HG03558 (cell line): ENCODE measurements around the gene TLN1.

Experiments
- ATAC-seq: cut with Tn5 transposase; IDR thresholded peaks from one replicate; pipeline ENCODE4 v1.9.1; 2021; ENCODE audit warnings: moderate number of reproducible peaks; ENCODE audit not compliant: unreplicated experiment; ENCODE audit errors: extremely low read depth

The TLN1 gene

DNA sequence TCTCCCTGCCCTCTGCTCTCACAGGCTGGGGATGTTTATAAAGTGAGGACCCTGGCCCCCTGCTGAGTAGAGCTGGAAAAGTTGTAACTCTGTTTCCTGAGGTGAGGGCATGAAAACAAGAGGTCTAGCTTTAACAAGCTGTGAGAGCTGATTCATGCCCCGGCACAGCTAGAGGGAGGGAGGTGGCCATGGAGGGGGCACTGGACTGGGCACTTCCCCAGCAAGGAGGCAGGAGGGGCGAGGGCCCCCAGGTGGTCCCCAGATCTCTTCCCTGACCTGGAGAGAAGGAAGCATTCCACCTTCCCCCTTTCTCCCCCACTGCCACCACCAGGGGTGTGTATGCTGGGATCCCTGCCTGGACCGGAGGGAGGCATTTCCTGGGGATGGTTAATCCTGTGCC lies 22.3 kb upstream of the TLN1 start, which contains the start of gene MSMP:
MSMP (minus strand) TSS at position 13 of the 400 bp plus-strand sequence. CDS start 147 bp downstream, outside the sequence.
- no peak for ATAC-seq

DNA sequence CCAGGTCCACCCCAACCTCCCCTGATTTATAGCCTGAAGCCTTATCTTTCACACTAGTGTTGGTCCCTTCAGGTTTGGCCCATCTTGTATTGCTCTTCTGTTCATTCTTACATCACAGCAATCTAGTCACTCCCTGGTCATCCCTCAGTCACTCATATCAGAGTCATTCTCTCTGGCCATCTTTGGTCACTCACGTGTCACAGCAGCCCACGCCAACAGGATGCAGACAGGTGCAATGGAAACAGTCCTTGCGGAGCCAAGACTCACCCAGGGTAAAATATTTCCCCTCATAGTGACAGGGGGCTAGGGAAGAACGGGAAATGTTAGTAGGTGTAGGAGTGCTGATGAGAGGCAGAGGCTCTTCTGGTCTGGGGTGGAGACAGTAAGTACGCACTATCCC lies 21.5 kb upstream of the TLN1 start:
- ATAC-seq, result no peak

DNA sequence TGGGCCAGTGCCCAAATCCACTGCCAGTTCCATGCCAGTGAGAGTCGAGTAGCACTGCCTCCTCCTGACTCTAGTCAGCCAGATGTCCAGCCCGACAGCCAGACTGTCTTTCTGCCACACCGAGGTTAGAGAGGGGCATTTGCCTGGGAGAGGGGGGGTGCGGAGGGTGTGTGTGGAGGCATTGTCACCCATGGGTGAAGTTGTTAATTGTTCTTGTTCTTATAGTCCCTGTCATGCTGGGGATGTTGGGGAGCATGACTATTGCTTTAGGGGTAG lies 18.2 kb upstream of the TLN1 start:
- ATAC-seq, result no peak

DNA sequence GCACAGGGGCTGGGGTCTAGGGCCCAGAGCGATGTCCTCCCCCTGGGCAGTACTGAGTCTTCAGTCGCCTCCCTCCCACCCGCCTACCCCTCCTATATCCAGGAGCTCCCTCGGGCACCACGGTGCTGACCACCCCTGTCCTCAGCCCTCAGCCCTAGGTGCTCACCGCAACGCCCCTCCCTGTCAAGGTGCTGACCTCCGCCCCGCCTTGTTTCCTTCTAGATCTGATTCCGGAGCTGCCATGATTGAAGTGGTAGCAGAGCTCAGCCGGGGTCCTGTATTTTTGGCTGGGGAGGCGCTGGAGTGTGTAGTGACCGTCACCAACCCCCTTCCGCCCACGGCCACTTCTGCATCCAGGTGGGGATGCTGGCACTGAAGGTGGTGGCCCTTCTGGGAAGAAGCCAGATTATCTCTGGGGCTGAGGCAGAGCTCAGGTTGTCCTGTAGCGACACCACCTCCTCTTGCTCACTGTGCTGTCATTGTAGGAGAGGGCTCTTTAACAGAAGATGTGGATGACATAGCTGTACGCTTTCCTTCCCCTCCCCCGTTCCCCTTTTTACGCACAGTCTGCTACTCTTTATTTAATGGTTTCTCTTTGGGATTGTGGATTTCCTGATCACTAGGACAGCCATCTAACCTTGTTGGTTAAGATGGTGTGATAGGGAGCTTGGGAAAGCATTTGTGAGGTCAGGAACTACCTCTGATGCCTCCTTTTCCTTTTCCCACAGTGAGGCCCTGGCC lies 17.7 kb upstream of the TLN1 start:
- ATAC-seq, result no peak

DNA sequence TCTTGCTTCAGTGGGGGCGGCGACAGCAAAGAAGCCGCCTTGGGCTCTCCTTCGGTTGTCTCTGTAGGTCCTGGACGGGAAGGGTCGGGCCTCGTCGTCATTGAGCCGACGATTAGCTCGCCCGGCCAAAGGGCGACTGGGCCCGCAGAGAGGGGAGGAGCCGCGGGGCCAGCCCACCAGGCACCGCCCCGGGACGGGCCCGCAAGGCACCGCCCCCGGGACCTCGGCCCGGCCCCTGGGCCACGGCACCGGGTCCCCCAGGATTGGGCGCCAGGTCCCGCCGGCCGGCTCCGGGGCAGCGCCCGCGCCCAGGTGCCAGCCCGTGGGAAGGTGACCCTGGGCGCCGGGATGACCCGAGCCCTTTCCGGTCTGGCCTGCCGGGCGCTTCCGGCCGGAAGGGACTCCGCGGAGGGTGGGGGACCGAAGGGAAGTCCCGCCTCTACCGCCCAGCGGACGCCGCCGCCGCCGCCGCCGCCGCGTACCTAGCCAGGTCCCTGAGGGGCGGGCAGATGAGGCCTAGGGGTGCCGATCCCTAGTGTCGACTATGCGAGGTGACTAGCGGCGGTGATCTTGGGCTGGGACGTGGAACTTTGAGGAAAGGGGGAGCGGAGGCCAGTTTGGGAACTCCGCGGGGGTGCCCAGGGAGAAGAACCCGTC lies 17.0 kb upstream of the TLN1 start, which contains the start of the genes GBA2 and RGP1:
GBA2 (minus strand) TSS at position 371 of the 657 bp plus-strand sequence. CDS start 524 bp downstream, outside the sequence.
RGP1 (plus strand) TSS at position 430 of the 657 bp plus-strand sequence. CDS start 469 bp downstream, outside the sequence.
- ATAC-seq, result peak; percentile 48

DNA sequence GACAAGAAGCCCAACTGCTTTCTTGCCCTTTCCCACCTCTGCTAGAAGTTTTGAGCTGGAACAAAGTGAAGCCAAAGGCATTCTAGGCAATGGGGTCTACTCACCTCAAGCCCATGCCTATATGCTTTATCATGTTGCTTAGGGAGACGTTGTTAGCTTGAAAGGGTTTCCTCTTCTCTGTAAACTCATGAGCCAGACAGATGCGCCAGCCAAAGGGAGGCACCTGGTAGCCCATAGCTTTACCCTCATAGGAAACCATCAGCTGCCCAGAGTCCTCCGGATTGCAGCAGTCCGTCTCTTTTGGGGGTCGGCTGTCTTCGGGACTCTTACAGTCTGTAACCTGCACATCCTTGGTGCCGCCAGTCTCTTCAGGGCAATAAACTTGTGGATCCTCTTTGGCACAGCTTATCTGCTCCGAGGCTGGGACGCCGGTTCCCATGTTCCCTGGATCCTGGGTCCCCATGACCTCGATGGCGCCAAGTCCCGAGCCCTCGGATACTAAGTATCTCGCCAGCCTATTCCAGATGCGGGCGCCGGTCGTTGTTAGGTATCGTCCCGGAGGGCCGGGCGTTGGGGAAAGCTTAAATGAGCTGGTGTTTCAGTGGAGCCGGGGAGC lies 16.4 kb upstream of the TLN1 start:
- ATAC-seq, result no peak

DNA sequence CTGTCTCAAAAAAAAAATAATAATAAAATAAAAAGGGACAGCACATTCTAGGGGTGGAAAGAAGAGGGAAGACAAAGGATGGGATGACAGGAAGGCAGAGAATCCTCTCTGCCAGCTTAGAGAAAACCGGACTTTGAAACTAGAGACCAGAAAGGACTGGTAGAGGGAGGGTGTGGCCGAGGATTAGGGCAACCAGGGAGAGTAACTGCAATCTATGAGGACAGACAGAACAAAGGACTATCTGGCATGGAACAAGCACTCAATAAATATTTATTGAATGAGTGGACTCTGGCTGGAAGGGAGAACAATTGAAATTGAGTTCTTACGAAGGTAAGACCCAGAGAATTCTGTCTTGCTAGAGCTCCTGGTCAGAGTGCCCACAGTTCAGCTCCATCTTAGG lies 14.6 kb upstream of the TLN1 start:
- no peak for ATAC-seq

DNA sequence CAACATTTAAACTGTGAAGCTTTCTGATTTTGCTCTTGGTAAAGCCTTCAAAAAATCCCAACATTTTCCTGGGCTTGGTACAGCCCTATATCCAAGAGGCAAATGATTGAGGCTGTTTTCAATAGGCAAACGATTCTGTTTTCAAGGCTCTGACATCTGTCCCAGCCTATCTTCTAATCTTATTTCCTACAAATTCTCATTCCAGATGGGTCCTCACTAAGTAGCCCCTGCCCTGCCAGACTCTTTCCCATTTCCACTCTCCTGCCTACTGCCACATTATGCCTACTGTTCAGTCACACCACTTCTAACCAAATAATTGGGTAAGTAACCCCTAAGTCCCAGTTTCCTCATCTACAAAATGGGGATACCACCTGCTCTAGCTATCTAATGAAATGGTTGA lies 13.6 kb upstream of the TLN1 start:
- ATAC-seq, result no peak

DNA sequence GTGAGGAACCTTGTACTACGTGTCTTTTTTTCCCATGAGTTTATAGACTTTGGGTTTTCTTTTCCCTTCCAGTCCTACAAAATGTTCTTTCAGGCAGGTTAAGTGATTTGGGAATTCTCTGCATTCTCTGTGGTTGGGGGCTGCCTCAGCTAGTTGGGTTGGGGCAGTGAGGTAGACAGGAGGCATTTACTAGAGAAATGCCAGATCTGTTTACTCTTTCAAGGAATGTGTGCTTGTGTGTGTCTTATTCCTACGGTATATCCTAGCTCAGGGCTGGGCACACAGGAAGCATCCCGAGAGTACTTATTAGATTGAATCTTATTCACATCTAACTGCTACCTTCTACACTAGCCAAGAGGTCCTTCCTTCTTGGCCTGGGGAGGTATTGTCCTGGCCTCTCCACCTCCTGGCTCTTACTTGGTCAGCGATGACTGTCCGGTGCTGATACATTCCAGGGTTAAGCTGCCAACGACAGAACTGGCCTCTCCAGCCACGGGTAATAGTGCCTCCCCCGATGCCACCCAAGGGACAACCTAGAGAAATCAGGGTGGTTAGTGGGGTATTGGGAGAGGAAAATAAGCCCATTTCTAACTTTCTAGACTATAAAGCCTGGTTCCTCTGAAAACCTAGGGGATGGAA lies 12.0 kb upstream of the TLN1 start:
- no peak for ATAC-seq

DNA sequence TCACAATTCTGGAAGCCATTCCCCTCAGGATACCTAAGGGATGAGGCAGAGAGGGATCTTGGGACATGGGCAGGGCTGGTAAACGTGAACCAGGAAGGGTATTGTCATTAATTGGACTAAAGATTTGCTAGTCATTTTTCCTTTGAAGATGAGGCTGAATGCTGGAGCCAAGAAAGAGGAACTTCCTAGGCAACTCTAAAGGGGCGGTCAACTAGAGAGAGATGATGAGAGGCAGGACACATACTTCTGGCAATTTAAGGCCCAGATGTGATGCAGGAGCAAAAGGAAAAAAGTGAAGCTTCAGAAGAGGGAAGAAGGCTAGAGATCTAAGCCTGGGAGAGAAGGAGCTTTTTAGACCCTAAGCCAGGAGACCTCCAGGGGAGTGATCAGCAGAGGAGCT lies 11.5 kb upstream of the TLN1 start:
- no peak for ATAC-seq

DNA sequence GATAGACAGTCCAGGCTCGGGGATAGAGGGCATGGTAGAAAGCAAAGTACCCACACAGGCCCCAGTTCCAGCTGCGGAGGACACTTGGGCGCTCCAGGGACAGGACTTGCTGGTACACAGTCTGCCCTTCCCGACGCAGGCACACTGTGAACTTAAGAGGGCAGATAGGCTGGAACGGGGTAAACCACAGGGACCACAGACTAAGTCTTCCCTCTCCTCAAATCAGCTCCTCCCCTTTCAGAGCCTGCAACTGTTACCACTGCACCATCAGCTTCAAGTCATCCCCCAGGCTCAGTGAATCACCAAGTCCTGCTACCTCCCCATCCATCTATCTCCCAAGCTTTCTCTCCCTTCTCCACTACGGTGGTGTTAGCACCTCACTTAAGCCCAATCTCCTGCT lies 9.7 kb upstream of the TLN1 start:
- no peak for ATAC-seq

DNA sequence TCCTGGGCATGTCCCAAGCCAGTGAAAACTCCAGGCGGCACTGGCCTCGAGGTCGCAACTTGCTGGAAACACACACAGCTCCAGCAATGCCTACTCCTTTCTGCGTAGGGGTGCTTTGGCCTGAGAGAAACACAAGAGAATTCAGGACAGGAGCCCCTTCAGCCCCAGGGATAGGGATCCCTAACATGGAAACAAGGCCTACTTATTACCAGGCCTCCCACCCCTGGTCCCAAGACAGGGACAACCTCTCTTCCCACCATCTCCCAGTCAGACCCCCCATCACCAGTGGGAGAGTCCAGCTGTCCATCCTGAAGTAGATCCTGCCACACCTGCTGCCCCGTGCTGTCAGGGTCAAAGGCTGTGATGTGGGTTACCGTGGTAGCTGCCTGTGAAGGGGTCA lies 8.2 kb upstream of the TLN1 start:
- ATAC-seq, result no peak

DNA sequence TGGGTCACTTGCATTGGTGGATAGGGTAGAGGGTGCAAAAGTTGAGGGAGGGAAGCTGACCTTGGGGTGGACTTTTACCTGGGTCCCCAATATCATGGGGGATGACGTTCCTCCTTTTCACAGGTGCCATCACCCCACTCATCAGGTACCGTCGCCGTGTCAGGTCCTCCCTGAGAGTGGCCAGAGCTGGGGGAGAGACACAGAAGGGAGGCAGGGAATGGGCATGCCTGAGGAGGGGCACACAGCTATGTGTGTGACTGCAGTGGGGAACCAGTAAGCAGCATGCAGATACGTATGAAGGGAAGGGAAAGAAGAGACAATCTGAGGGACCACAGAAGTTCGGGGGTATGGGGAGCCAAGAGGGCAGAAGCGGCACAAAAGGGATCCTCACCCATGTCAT lies 6.9 kb upstream of the TLN1 start:
- ATAC-seq, result no peak

DNA sequence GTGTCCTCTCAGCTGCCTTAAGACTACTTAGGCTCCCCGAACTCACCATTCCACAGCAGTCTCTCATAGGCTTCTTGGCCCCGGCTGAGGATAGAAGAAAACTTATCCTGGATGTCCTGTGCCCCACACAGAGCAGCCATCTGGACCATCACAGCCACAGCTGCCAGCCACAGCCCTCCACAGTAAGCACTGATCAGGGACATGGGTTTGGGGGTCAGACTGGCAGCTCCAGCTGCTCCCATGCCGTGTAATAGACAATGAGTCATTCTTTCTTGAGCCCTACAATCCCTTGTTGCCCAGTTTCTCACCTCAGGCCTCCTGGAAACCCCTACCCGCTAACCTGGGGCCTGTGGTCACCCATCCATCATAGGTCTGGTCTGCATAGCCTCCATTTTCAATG lies 6.2 kb upstream of the TLN1 start:
- ATAC-seq, result no peak

DNA sequence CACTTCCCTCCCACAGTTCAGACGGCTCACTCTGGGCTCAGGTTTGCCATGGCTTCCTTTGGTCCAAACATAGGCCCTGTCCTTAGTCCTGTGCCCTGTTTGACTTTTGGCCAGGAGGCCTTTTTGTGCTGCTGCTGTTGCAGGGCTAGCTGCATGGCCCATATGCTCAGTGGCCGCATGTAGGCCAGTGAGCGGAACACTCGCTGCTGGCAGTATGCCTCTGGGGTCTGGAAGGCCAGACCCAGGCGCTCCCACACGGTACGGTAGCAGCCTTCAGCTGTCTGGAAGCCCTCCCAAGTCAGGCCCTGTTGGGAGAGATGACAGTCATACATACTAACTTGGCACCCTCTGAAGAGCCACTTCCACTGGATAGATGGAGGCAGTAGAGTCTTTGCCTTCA lies 5.1 kb upstream of the TLN1 start:
- ATAC-seq, result no peak

DNA sequence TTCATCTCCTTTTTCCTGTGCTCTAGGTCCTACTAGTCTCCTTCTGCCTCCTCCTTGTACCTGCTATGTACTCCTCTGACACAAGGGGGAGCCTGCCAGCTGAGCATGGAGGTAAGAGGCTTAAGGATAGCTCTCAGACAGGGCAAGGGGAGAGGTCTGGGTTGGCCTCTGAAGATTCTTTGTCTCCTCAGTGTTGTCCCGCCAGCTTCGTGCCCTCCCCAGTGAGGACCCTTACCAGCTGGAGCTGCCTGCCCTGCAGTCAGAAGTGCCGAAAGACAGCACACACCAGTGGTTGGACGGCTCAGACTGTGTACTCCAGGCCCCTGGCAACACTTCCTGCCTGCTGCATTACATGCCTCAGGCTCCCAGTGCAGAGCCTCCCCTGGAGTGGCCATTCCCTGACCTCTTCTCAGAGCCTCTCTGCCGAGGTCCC lies 4.2 kb upstream of the TLN1 start:
- no peak for ATAC-seq

DNA sequence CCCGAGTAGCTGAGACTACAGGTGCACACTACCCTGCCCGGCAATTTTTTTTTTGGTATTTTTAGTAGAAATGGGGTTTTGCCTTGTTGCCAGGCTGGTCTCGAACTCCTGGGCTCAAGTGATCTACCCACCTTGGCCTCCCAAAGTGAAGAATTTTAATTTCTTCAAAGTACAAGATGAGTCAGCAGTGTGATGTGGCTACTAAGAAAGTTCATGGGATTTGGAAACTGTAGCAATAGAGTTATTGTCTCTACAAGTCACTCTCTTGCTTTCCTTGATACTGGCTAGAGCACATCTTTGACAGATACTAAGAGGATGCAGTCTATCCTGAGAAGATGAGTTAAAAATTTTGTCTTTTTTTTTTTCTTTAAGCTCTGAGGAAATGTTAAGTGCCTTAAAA lies 2.1 kb upstream of the TLN1 start:
- no peak for ATAC-seq

DNA sequence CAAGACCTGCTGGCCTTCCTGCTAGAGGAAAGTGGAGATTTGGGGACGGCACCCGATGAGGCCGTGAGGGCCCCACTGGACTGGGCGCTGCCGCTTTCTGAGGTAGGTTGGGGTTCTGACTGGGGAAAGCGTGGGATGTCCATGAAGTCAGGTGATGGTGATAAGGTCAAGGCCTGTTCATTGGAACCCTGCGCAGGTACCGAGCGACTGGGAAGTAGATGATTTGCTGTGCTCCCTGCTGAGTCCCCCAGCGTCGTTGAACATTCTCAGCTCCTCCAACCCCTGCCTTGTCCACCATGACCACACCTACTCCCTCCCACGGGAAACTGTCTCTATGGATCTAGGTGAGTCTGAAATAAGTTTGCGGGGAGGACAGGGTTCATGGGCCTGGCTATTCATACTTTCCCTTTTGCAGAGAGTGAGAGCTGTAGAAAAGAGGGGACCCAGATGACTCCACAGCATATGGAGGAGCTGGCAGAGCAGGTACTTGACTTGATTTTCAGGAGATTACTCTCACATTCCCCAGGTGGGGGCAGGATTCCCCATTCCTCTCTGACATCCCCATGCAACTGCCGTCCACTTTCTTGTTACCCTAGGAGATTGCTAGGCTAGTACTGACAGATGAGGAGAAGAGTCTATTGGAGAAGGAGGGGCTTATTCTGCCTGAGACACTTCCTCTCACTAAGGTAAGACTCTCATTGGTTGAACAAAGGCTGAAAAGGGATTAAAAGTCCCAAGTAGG lies 976 bp upstream of the TLN1 start:
- ATAC-seq, result no peak

DNA sequence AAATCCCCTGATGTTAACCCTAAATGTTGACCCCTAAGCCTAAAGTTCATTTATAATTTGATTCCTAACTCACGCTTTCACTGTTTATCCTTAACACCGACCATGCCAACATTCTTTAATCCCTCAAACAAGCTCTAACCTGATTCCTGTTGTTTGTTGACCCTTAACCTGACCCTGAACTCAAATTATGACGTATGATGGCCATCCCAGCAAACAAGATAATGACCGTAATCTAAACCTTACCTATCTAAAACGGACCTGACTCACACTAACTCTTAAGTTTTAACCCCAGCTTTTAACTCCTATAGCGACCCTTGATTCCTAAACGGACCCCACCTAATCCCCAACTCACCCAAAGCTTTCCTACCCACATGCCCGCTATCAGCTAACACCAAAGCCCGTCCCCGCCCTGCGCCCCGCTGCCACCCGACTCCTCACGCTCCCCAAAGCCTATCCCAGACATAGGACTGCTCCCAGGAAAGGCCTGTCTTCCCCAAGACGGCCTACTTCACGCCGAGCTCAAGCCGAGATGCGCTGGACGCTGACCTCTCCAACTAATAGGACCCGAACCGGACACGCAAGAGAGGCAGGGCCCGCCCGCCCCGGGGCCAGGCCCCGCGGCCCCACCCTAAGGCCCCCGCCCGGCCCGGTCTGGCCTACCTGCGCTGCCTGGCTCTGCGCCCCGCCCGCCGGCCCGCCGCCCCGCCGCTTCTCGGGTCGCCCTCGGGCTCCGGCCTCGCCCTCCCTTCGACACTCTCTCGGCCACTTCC lies 395 bp downstream of the TLN1 start:
- ATAC-seq, result no peak

DNA sequence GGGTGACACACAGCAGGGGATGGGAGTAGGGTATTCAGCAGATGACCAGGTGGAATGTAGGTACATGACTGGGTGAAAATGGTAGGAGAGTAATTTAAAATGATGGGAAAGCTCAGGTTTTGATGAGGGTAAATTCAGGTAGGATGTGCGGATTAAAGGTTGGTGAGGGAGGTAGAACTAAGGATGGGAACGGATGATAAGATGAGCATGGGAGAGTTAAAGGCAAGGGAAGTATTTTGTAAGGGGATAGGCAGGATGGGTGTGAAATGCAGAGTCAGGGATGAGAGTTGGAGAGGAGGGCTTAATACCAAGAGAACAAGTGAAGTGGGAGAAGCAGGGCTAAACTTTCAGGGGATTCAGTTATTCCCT lies 1.5 kb downstream of the TLN1 start:
- no peak for ATAC-seq
